NCI-H1694 (cell line): ENCODE results near the gene DEPDC1B.
"Not testable (repeated sequence)": the region's sequence is repeated elsewhere in the genome, so short reads cannot be mapped to it uniquely, and the experiment has no call there.

Experiments used
- DNase-seq: peaks from one replicate; lab custom pipeline; 2025; lab: John Stamatoyannopoulos, UW

Gene DEPDC1B

DNA sequence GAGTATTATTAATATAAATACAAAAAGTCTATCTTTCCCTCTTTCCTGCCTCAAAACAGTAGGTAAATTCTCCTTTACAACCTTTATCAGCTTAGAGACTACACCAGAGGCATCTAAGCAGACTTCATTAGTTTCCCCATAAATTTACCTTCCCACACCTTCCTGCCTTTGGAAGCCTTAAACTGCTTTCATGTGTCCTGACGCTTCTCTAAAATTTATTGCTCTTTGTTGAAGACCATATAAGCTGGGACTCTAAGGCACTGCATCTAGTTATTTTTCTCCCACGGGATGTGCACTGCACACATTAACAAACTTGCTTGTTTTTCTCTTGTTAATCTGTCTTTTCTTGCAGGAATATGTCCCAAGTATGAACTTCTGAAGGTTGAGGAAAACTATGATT lies 51.8 kb downstream of the DEPDC1B start:
- no peak for DNase-seq

- no peak for DNase-seq
These were observed 59.1 kb downstream of the DEPDC1B start for GRCh38 chr5:60640901-60641300.

DNA sequence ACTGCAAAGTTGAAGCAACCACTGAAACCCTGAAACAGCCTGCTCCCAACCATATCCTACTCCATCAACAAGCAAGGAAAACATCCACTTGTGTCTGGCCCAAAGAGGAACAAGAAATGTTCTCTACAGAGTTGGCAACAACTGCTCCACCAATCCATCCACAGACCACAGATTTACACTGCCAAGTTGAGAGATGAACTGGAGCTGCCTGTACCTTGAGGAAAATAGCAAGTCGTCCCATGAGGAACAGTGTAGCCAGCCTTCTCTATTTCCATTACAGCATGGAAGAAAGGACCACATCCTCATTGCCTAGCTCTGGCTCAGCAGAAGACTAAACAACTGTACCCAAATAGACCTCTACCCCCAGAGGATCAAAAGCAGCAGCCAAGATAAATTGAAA lies 60.4 kb downstream of the DEPDC1B start:
- DNase-seq = no peak

DNA sequence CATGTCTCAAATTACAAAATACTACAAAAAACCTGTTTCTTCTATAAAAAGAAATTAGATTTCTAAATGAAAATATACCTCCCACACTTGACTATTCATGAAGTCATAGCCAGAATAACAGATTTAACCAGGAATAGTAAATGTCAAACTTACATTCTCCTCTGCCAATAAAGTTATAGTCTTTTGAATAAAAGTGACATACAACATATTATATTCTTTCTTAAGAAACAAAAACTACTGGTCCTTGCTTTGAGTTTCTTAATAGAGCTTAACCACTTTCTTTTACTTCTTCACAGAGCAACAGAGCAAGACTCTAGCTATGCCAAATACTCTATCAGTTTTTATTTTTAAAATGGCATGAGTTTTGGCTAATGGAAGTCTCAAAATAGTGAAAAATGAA lies 61.7 kb downstream of the DEPDC1B start:
- no peak for DNase-seq

DNA sequence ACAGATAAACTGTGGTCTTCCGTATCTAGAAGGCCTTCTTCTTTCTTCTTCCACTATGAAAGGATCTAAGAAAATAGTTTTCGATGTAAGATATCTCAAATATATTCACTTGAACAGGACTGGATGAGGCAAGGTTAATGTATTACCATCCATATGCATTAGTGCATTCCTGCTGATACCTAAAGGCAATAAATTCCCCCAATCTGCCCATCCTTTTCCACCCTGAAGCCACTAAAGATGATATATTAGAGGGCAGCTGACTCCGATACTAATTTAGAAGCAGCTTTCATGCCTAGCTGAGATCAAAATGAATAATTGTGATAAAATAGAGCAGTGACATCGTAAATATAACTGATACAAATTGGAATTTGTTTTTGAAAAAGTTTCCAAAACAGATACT lies 63.3 kb downstream of the DEPDC1B start:
- DNase-seq = no peak

DNA sequence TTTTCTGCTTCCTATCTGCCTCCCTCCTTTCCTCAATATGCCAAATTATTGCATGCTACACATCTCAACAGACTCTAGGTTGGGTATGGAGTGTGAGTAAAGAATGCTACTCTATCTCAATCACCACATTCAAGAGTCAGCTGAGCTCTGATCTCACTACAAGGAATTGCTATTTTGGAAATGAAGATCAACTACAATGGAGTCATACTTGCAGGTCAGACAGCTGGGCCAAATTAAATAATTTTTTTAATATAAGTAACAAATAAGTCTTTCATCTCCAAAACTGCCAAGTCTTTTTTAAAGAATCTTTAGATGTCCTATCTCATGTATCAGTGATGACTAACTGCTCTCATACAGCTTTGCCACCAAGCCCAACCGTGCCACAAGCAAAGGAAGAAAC lies 64.0 kb downstream of the DEPDC1B start:
- no peak for DNase-seq

DNA sequence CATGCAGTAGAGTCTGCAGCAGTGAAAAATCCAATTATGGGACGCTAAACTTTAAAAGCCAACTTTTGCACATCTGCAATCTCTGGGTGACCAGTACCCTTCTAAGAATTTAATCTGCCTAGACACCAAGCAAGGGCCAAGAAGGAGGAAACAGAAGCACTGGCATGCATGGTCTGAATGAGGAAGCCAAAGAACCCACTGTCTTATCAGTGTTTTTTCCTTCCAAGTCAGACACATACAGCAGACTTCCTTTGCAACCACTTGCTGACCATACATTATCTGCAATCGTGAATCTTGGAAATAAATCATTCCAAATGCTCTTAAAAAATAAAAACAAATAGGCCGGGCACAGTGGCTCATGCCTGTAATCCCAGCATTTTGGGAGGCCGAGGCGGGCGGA lies 65.9 kb downstream of the DEPDC1B start:
- no peak for DNase-seq

GRCh38 chr5:60633341-60633740 lies 66.6 kb downstream of the DEPDC1B start:
- DNase-seq = no peak

DNA sequence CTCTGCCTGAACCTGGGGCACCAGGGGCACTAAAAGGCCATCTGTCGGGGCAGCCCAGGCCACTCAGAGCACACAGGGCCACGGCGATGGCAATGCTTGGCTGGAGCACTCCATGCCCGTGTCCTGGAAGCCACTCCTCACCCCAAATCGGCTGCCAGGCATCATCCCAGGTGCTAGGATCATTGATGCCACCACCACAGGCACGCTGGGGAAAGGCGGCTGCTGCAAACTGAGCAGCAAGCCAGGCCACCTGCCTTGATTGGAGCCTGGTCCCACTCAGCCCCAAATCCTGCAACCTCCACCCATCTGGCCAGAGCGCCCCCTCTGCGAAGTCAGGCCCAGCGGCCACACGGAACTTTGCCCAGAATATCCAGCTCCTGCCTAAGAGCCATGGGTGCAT lies 67.8 kb downstream of the DEPDC1B start:
- DNase-seq = no peak

- no peak for DNase-seq
These were observed 69.1 kb downstream of the DEPDC1B start for GRCh38 chr5:60630836-60631235.

- DNase-seq = no peak
These were observed 69.8 kb downstream of the DEPDC1B start for GRCh38 chr5:60630179-60630578.

GRCh38 chr5:60624875-60625274 lies 75.1 kb downstream of the DEPDC1B start:
- not testable (repeated sequence) for DNase-seq

DNA sequence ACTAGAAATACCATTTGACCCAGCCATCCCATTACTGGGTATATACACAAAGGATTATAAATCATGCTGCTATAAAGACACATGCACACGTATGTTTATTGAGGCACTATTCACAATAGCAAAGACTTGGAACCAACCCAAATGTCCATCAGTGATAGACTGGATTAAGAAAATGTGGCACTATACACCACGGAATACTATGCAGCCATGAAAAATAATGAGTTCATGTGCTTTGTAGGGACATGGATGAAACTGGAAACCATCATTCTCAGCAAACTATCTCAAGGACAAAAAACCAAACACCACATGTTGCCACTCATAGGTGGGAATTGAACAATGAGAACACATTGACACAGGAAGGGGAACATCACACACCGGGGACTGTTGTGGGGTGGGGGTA lies 79.2 kb downstream of the DEPDC1B start:
- DNase-seq = not testable (repeated sequence)

DNA sequence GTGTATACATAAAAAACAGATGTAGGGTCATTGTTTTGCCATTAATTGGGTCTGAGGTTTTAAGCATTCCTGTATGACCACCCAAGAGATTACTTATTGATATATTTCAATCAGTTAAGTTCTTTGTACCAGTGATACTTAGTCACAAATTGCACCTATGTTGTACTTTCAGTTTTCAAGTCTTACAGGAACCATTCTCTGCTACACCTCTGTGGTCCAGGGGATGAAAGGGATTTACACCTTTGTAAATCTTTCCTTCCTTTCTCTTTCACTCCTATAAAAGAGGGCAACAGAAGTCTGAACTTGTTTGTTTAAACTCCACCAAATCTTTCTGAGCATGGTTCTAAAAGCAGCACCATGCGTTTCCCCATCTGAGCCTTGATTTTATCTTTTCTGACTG lies 86.1 kb downstream of the DEPDC1B start:
- DNase-seq = no peak

DNA sequence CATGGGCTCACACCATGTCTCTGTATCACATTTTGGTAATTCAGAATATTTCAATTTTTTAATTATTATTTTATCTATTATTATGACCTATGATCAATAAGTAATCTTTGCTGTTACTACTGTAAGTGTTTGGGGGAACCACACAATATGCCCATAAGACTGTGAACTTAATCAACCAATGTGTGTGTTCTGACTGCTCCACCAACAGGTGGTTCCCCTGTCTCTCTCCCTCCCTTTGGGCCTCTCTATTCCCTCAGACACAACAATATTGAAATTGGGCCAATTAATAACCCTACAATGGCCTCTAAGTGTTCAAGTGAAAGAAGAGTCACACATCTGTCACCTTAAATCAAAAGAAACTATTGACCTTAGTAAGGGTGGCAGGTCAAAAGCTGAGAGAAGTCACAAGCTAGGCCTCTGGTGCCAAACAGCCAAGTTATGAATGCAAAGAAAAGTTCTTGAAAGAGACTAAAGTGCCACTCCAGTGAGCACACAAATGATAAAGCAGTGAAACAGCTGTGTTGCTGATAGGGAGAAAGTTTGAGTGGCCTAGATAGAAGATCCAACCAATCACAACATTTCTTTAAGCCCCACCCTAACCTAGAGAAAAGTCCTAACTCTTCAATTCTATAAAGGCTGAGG lies 88.7 kb downstream of the DEPDC1B start:
- DNase-seq = no peak

DNA sequence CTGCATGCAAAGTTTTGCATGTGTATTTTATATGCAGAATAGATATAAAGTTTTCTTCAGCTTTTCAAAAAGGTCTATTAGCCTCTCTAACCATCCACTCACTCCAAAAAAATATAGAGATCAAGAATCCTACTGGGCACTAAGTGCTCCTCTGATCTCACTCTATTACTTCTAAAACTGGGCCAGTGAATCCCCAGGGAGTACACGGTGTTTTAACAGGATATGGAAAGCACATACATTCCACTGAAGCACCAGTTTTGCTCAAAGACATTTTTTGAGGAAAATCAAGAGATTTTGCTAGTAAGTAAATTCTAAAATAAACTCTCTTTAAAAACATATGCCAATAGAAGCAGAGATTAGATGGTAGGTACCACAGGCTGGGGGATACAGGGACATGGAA lies 95.2 kb downstream of the DEPDC1B start:
- no peak for DNase-seq

- DNase-seq = no peak
These were observed 101.5 kb downstream of the DEPDC1B start for GRCh38 chr5:60598424-60598823.

DNA sequence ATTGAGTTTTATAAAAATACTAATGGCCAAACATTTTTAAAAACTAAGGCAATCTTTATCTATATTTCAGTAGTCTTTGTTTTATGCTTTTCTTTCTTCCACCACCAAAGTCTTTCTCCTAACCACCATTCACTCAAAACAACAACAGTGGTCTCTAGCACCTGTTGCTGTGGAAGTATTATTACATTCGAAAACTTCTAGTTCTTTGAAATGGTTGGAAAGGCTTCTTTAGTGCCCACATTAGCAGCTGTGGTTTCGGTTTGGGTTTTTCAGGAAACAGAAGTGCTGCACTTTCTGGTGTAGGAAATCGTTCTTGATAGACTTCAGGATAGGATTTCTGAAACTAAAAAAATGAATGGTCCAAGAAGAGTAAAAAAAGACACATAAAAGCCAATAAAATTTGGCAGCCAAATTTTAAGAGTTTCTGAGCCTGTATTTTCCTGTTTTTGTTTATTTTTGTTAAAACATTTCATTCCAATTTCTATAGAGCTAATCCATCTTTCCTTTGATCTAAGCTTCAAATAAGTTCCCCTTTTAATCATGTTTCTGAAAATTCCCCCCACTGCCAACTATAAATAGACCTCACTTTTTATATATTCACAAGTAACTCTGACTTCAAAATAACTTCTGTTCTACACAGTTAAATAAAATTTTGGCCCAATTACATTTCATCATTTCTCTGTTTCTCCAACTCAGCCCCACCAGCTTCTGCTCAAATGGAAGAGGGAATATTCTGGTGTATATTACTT lies 102.2 kb downstream of the DEPDC1B start:
- DNase-seq = no peak

GRCh38 chr5:60594715-60595477 lies 105.1 kb downstream of the DEPDC1B start:
- DNase-seq = no peak

- DNase-seq = no peak
These were observed 109.8 kb downstream of the DEPDC1B start for GRCh38 chr5:60590172-60590571.

- not testable (repeated sequence) for DNase-seq
These were observed 112.7 kb downstream of the DEPDC1B start for GRCh38 chr5:60587312-60587711.

DNA sequence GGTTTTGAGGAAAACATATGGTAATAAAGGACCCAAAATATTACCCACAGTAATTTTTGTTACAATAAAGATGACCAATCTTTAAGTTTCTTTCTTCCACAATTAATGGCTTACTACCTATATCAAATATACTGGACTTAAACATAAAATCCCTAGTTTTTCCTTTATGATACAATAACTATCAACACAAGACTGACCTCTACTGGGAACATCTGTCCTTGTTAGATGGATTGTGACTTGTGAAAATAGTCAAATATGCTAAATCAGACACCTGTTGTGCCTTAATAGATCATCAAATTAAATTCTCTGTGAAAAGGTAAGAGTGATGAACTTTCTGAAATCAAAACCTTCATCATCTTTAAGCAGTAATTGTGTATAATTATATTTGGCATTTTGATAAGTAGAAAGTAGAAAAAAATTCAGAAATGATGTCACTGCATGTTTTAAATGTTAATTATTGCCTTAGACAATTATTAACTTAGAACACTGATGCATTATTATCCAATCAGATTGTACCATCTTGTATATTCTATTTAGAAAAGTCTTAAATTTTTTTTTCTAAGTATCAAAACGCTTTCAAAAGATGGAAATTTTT lies 113.6 kb downstream of the DEPDC1B start:
- peak; percentile 13 for DNase-seq

DNA sequence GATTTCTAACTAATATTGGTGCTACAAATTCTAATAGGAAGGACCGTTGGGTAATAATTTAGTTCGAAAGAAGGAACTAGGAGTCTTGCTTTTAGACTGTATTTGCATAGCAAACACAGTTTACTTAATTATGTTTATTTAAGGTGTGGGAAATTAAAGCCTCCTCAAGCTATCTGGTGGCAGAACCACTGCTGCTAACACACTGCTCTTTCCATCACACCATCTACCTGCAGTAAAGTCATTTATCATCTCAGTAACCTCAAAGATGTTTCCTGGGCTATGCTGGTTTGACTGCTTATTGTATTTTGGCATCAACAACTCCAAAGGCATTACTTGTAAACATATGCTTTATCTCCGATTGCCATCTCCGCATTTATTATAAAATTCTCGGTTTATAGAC lies 114.3 kb downstream of the DEPDC1B start:
- no peak for DNase-seq
